ENCODE measurements around the gene ASB15.

- TF ChIP-seq, protein P1, sequence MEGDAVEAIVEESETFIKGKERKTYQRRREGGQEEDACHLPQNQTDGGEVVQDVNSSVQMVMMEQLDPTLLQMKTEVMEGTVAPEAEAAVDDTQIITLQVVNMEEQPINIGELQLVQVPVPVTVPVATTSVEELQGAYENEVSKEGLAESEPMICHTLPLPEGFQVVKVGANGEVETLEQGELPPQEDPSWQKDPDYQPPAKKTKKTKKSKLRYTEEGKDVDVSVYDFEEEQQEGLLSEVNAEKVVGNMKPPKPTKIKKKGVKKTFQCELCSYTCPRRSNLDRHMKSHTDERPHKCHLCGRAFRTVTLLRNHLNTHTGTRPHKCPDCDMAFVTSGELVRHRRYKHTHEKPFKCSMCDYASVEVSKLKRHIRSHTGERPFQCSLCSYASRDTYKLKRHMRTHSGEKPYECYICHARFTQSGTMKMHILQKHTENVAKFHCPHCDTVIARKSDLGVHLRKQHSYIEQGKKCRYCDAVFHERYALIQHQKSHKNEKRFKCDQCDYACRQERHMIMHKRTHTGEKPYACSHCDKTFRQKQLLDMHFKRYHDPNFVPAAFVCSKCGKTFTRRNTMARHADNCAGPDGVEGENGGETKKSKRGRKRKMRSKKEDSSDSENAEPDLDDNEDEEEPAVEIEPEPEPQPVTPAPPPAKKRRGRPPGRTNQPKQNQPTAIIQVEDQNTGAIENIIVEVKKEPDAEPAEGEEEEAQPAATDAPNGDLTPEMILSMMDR (CRISPR knock-in tag; IDR thresholded peaks at IDR 0.05) = no peak
- no peak for TF ChIP-seq KLF9 (CRISPR knock-in tag; IDR thresholded peaks at IDR 0.05; ENCODE audit: low read depth)
Observed at GRCh38 chr7:123665157-123665556, 63.5 kb downstream of the ASB15 start.
